ENCODE measurements around the gene MLXIP. TPM values are rescaled to one million over a fixed set of nuclear protein-coding genes. Genes with fewer than 3 reads are reported as not detected.

The MLXIP gene
- total and polyA plus RNA-seq, 2 of the 8 experiments (the other 6 are each of a cell fraction or from before 2014, with no cell fraction given): 5.5 to 40.5 TPM

- no peak overlapping the region for H4K91ac ChIP-seq (replicated peaks; ENCODE audit: insufficient read length, low read length)
- peaks cover 0 to 5% (median 0%) of the 10 kb centered on the region in 4 experiments; a peak in 2 of 8 replicates for H3K36me3 ChIP-seq (ENCODE audit: control insufficient read depth in 2 of 4, insufficient read depth in 4 of 4, low read length in 3 of 4)
- H2AFZ ChIP-seq (ENCODE audit: low read length): no peak overlapping the region
- H3K9me3 ChIP-seq (ENCODE audit: insufficient read depth in 2 of 2, low read depth in 1 of 2, low read length in 1 of 2): no peaks in the 10 kb centered on the region
- DNase-seq (ENCODE audit: low read depth in 1 of 2, low spot score in 2 of 2) (no peak), FAIRE-seq (no peak)
- peaks cover 13% of the 10 kb centered on the region; the same call in 1 of the 2 replicates for H3K23me2 ChIP-seq (ENCODE audit: low read depth, low read length)
- H4K20me1 ChIP-seq (replicated peaks in 1 of 2; ENCODE audit: control insufficient read depth in 1 of 2, insufficient read depth in 2 of 2, low read length in 2 of 2): peaks cover 3 to 4% of the 10 kb centered on the region in 2 experiments
- H3K79me1 ChIP-seq (ENCODE audit: low read depth, low read length): peaks cover 13% of the 10 kb centered on the region; the same call in 1 of the 2 replicates
- no peak overlapping the region for H2BK120ac ChIP-seq (replicated peaks; ENCODE audit: low read depth, low read length)
- H2AK5ac ChIP-seq (ENCODE audit: low read depth, low read length): no peak overlapping the region
- no peak overlapping the region for H2BK20ac ChIP-seq (ENCODE audit: low read length)
- H3K18ac ChIP-seq (ENCODE audit: extremely low read depth, low read length): no peak overlapping the region
- ChIA-PET POLR2A (ENCODE audit: partially characterized antibody) (interaction anchor here (1.0 to 2.5 kb wide), 2 partner anchors 15 to 22 kb away, joined by 3 to 15 read pairs; no protein-coding TSS in a partner anchor), CTCF (ENCODE audit: partially characterized antibody) (interaction anchor here (1.0 to 2.8 kb wide), 5 partner anchors 18 to 55 kb away, joined by 3 to 13 read pairs (median 4); no protein-coding TSS in a partner anchor)
- no peak overlapping the region for H3K4me3 ChIP-seq (ENCODE audit: extremely low read depth in 1 of 4, insufficient read depth in 2 of 4, low read depth in 3 of 4, low read length in 4 of 4)
- H3K23ac ChIP-seq (ENCODE audit: insufficient read length): no peak overlapping the region
- H3K27ac ChIP-seq (ENCODE audit: low read depth, low read length): no peak overlapping the region
- no peak overlapping the region for H3K56ac ChIP-seq (replicated peaks; ENCODE audit: insufficient read length, low read depth, low read length)
- H2BK15ac ChIP-seq (ENCODE audit: low read length): no peak overlapping the region
- H2BK12ac ChIP-seq (ENCODE audit: low read depth, low read length): no peak overlapping the region
- no peak for TF ChIP-seq CBX8 (IDR thresholded peaks at IDR 0.05; ENCODE audit: borderline replicate concordance, low read depth, low read length)
- no peak for TF ChIP-seq TAF7 (optimal IDR thresholded peaks at IDR 0.05; ENCODE audit: borderline replicate concordance, low read depth, low read length)
- H4K5ac ChIP-seq (ENCODE audit: insufficient read length, low read depth, low read length): no peak overlapping the region
- peaks cover 4 to 26% of the 10 kb centered on the region in 2 experiments; a peak in 3 of 4 replicates for H3K79me2 ChIP-seq (ENCODE audit: control insufficient read depth in 1 of 2, insufficient read depth in 2 of 2, low read length in 2 of 2)
- no peak overlapping the region for H3K14ac ChIP-seq (ENCODE audit: insufficient read length)
- H3K27me3 ChIP-seq (replicated peaks in 1 of 4; ENCODE audit: control insufficient read depth in 3 of 4, extremely low read depth in 1 of 4, insufficient read depth in 3 of 4, low read length in 3 of 4): peaks cover 4 to 21% (median 17%) of the 10 kb centered on the region in 4 experiments; a peak in 6 of 7 replicates
- no peak overlapping the region for H3K4ac ChIP-seq (replicated peaks; ENCODE audit: insufficient read length, low read depth, low read length)
- no peak overlapping the region for H2BK5ac ChIP-seq (ENCODE audit: low read depth, low read length)
- no peak overlapping the region for H4K8ac ChIP-seq (ENCODE audit: extremely low read depth, insufficient read depth, low read length)
- no peak overlapping the region for H3K9ac ChIP-seq (replicated peaks in 1 of 4; ENCODE audit: extremely low read depth in 1 of 4, low read depth in 3 of 4, low read length in 3 of 4)
- 86% methylated on average over 6 of the region's 6 CpGs; no CpG with 5 or more reads in 1 of the 2 experiments for WGBS, 2 experiments (ENCODE audit: extremely low coverage in 1 of 2, insufficient coverage in 1 of 2, insufficient read length in 1 of 2, insufficient replicate concordance in 2 of 2, low coverage in 1 of 2, low lambda C conversion rate in 2 of 2, missing lambda C conversion rate in 1 of 2)
- no peak overlapping the region for H3K4me2 ChIP-seq (ENCODE audit: insufficient read depth in 1 of 2, low read depth in 2 of 2, low read length in 2 of 2)
- H3K4me1 ChIP-seq (replicated peaks in 1 of 4; ENCODE audit: control insufficient read depth in 3 of 4, insufficient read depth in 4 of 4, low read length in 3 of 4): peaks cover 4 to 9% (median 7%) of the 10 kb centered on the region in 4 experiments; a peak in 6 of 7 replicates
Observed at GRCh38 chr12:122082621-122083356, 4.2 kb downstream of the MLXIP start.
